NT2/D1 (cell line): Measurements from ENCODE around the gene RTEL1.
A peak's percentile ranks its signal among the peaks of the same experiment; 100 is the strongest.
"Not testable (repeated sequence)": the region's sequence is repeated elsewhere in the genome, so short reads cannot be mapped to it uniquely, and the experiment has no call there.

ENCODE experiments used
- DNase-seq: peaks from one replicate; pipeline ENCODE4 v3.0.0-alpha.2; 2011; ENCODE audit warnings: low read depth, low spot score
- H3K27me3 ChIP-seq: 2 replicates; pipeline ENCODE4 v1.6.0; 2011; ENCODE audit warnings: mild to moderate bottlenecking; ENCODE audit not compliant: insufficient read length, insufficient read depth
- H3K36me3 ChIP-seq: 2 replicates; pipeline ENCODE4 v1.6.1; 2011; ENCODE audit warnings: mild to moderate bottlenecking, low read length, mixed read lengths; ENCODE audit not compliant: insufficient read depth, insufficient read length
- H3K4me1 ChIP-seq: 2 replicates; pipeline ENCODE4 v1.5.1; 2011; ENCODE audit not compliant: insufficient read depth, insufficient read length
- H3K4me3 ChIP-seq: 2 replicates; pipeline ENCODE4 v1.5.1; 2011; ENCODE audit warnings: low read depth; ENCODE audit not compliant: insufficient read length
- H3K9ac ChIP-seq: 2 replicates; pipeline ENCODE4 v1.6.0; 2011; ENCODE audit warnings: low read depth; ENCODE audit not compliant: insufficient read length
- H3K9me3 ChIP-seq: 2 replicates; pipeline ENCODE4 v1.5.1; 2011; ENCODE audit warnings: mild to moderate bottlenecking, low read length; ENCODE audit not compliant: insufficient read depth
- SUZ12 ChIP-seq: IDR thresholded peaks from 2 replicates; pipeline ENCODE4 v1.6.1; 2011; ENCODE audit not compliant: insufficient read length, insufficient read depth; ENCODE audit errors: extremely low read depth
- YY1 ChIP-seq: IDR thresholded peaks from 2 replicates; pipeline ENCODE4 v1.6.1; 2011; ENCODE audit not compliant: insufficient read length, insufficient read depth
- ZNF274 ChIP-seq: IDR thresholded peaks from 2 replicates; pipeline ENCODE4 v1.6.1; 2011; ENCODE audit warnings: mild to moderate bottlenecking, low read depth, low read length

RTEL1 gene

DNA sequence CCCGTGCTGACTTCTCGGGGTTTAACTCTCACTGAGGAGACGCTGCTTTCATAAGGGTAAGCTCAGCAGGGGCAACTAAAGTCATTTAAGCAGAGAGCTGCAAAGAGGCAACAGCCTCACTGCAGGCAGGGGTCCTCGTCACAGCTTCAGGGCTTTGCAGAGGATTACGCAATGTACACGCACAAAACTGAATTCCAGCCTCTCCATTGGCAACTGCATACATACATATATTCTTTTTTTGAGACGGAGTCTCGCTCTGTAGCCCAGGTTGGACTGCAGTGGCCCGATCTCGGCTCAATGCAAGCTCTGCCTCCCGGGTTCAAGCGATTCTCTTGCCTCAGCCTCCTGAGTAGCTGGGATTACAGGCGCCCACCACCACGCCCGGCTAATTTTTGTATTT is 33.6 kb upstream of the RTEL1 start:
- H3K9me3 ChIP-seq = no peaks in the 10 kb centered on the region
- H3K4me1 ChIP-seq = peaks cover 12% of the 10 kb centered on the region
- TF ChIP-seq ZNF274 (no peak), YY1 (no peak), SUZ12 (no peak)
- no peaks in the 10 kb centered on the region for H3K27me3 ChIP-seq
- H3K9ac ChIP-seq = no peak overlapping the region
- no peak overlapping the region for H3K4me3 ChIP-seq
- H3K36me3 ChIP-seq = peaks cover 4% of the 10 kb centered on the region
- DNase-seq = no peak

DNA sequence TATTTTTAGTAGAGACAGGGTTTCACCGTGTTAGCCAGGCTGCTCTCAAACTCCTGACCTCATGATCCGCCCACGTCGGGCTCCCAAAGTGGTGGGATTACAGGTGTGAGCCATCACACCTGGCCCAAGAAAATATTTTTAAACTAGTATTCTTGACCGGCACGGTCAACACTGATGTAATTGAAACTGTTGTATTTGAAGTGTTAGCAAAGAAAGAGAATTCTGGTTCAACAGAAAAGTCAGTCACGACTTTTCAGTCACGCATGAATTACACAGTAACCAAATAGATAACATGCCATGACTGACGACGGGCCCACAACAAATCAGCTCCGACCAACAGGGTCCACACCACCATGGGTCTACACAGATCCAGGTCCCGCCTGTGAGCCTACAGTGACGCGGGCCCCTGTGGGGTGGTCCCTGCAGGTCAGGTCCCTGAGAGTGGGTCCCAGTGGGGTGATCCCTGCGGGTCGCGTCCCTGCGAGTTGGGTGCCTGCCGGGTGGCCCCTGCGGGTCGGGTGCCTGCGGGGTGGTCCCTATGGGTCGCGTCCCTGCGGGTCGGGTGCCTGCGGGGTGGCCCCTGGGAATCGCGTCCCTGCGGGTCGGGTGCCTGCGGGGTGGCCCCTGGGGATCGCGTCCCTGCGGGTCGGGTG is 32.2 kb upstream of the RTEL1 start:
- DNase-seq = no peak

DNA sequence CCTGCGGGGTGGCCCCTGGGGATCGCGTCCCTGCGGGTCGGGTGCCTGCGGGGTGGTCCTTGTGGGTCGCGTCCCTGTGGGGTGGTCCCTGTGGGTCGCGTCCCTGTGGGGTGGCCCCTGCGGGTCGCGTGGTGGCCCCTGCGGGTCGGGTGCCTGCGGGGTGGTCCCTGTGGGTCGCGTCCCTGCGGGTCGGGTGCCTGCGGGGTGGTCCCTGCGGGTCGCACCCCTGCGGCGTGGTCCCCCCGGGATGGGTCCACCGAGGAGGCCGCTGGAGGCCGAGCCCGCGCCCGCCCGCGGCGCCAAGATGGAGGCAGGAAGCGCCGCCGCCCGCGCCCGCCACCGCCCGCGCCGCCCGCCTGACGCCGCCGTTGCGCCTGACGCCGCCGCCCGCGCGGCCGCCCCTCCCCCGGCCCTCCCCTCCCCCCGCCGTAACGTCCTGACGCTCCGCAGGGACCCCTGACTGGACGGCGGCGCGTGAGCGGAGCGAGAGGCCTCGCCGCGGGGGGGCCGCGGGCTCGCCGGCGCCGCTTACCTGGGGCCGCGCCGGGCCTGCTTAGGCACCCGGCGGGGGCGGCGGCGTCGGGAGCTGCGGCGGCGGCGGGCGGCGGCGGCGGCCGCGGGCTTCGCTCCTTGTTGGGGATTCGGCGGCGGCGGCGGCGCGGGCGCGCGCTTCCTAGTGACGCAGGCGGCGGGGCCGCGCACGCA is 31.5 kb upstream of the RTEL1 start, which contains the start of gene GMEB2:
TSS of gene GMEB2 (minus strand) at position 678 of the 705 bp plus-strand sequence. CDS start 7,704 bp downstream, outside the sequence.
- DNase-seq = no peak
- Histone ChIP-seq H3K9me3 (no peaks in the 10 kb centered on the region), H3K36me3 (peaks cover 2% of the 10 kb centered on the region), H3K27me3 (no peaks in the 10 kb centered on the region), H3K9ac (peak within 1 kb of the TSS; percentile 100), H3K4me1 (peaks cover 6% of the 10 kb centered on the region), H3K4me3 (peak within 1 kb of the TSS; percentile 100)
- no peak for TF ChIP-seq SUZ12
- no peak for TF ChIP-seq ZNF274
- TF ChIP-seq YY1 = peak; percentile 25

More for the DNA sequence above, 32.2 kb upstream of the RTEL1 start:
- Histone ChIP-seq H3K4me1 (peaks cover 6% of the 10 kb centered on the region), H3K9ac (peak overlapping the region; percentile 98), H3K9me3 (no peaks in the 10 kb centered on the region), H3K4me3 (peak overlapping the region; percentile 92), H3K27me3 (no peaks in the 10 kb centered on the region), H3K36me3 (peaks cover 2% of the 10 kb centered on the region)
- TF ChIP-seq SUZ12 = no peak
- no peak for TF ChIP-seq YY1
- TF ChIP-seq ZNF274 = no peak

DNA sequence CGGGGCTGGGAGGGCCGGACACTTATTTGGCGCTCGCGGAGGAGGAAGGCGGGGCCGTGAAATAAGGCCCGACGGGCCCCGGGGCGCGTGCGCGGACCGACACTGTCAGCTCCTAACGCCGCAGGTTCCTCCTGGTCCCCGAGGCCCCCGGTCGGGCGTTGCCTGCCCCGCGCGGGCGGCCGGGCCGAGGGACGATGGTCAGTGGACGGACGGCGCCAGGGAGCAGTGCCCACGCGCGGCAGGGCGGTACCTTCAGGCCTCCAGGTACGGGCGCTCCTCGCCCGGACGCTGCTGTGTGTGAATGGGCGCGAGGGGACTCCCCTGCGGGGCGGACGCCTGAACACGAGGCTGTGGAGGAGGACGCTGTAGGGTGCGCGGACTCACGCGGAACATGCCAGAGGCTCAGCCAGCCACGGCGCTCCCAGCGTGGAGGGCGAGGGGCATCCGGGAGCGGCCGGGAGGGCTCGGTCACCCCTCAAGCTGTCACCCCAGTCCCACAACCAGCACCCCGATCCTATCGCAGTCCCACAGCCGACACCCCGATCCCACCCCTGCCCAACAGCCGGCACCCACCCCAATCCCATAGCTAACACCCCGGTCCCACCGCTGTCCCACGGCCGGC is 30.9 kb upstream of the RTEL1 start:
- TF ChIP-seq YY1 (no peak), ZNF274 (no peak), SUZ12 (no peak)
- DNase-seq = peak; percentile 97
- Histone ChIP-seq H3K4me1 (peaks cover 6% of the 10 kb centered on the region), H3K27me3 (no peaks in the 10 kb centered on the region), H3K4me3 (peak overlapping the region; percentile 100), H3K9ac (peak overlapping the region; percentile 100), H3K36me3 (peaks cover 2% of the 10 kb centered on the region), H3K9me3 (no peaks in the 10 kb centered on the region)

DNA sequence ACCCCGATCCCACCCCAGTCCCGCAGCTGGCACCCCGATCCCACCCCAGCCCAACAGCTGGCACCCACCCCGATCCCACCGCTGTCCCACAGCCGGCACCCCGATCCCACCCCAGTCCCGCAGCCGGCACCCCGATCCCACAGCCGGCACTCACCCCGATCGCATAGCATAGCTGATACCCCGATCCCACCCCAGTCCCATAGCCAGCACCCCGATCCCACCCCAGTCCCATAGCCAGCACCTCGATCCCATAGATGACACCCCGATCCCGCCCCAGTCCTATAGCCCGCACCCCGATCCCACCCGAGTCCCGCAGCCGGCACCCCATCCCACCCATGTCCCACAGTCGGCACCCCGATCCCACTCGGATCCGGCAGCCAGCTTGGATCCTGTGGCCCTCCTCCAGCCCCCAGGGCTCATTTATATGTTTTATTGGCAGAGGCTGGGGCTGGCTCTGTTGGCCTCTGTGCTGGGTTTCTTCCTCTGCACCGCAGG is 30.3 kb upstream of the RTEL1 start:
- DNase-seq = no peak
- peak overlapping the region; percentile 100 for H3K9ac ChIP-seq
- TF ChIP-seq YY1 = no peak
- TF ChIP-seq SUZ12 = no peak
- no peak for TF ChIP-seq ZNF274
- H3K36me3 ChIP-seq = peaks cover 2% of the 10 kb centered on the region
- H3K4me1 ChIP-seq = peaks cover 3% of the 10 kb centered on the region
- peak overlapping the region; percentile 100 for H3K4me3 ChIP-seq
- H3K27me3 ChIP-seq = no peaks in the 10 kb centered on the region
- H3K9me3 ChIP-seq = no peaks in the 10 kb centered on the region

DNA sequence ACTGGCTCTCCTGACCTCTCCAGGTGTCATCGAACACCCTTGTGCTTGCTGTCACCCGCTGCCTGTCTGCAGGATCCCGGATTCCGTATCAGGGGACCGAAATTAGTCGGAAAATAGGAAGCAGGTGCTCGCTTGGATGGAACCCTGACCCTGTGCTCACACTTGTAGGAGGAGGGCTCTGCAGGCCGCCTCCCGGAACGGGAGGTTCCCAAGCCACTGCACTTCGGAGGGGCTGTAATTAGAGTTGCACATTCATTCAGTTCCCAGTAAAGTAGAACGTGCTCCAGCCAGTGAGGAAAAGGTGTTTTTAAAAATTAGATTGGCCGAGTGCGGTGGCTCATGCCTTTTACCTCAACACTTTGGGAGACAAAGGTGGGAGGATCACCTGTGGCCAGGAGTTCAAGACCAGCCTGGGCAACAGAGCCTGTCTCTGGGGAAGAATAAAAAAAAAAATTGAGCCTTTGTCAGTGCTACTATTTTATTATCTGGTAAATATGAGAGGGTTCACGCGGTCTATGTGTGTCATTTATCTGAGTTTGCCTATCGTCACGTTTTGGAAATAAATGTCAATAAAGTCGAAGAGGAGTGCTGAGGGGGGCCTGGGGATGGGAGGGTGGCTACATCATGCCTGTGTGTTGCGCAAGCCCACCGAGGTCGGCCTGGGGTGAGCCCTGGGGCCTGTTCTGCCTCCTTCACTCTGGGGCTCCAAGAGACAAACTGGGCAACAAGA is 29.7 kb upstream of the RTEL1 start:
- peak overlapping the region; percentile 100 for H3K4me3 ChIP-seq

DNA sequence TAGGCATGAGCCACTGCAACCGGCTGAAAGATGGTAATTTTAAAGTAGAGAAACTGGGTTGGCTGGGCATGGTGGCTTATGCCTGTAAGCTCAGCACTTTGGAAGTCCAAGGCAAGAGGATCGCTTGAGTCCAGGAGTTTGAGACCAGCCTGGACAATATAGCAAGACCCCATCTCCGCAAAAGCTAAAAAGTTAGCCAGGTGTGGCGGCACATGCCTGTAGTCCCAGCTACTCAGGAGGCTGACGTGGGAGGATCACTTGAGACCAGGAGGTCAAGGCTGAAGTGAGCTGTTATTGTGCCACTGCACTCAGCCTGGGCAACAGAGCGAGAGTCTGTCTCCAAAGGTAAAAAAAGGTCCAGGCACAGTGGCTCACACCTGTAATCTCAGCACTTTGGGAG is 27.2 kb upstream of the RTEL1 start:
- not testable (repeated sequence) for H3K4me3 ChIP-seq, H3K9ac ChIP-seq, H3K36me3 ChIP-seq, H3K9me3 ChIP-seq, H3K27me3 ChIP-seq, DNase-seq, H3K4me1 ChIP-seq

More for the DNA sequence above, 29.7 kb upstream of the RTEL1 start:
- no peaks in the 10 kb centered on the region for H3K27me3 ChIP-seq
- peak overlapping the region; percentile 100 for H3K9ac ChIP-seq
- DNase-seq = peak; percentile 80
- H3K9me3 ChIP-seq = no peaks in the 10 kb centered on the region
- H3K36me3 ChIP-seq = no peaks in the 10 kb centered on the region
- H3K4me1 ChIP-seq = peaks cover 3% of the 10 kb centered on the region
- TF ChIP-seq YY1 = peak; percentile 15
- no peak for TF ChIP-seq SUZ12
- no peak for TF ChIP-seq ZNF274

DNA sequence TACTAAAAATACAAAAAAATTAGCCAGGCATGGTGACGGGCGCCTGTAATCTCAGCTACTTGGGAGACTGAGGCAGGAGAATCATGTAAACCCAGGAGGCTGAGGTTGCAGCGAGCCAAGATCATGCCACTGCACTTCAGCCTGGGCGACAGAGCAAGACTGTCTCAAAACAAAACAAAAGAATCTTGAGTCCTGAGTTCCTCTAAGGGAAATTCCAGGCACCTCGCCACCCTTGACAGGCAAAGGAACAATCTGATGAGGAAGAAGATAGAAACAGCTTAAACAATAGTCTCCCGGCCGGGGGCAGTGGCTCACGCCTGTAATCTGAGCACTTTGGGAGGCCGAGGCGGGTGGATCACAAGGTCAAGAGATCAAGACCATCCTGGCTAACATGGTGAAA is 26.7 kb upstream of the RTEL1 start:
- H3K9me3 ChIP-seq, H3K9ac ChIP-seq, H3K36me3 ChIP-seq, H3K27me3 ChIP-seq, H3K4me1 ChIP-seq, DNase-seq, H3K4me3 ChIP-seq: not testable (repeated sequence)
